ENCODE data around the gene RSPH6A.

Gene RSPH6A

DNA sequence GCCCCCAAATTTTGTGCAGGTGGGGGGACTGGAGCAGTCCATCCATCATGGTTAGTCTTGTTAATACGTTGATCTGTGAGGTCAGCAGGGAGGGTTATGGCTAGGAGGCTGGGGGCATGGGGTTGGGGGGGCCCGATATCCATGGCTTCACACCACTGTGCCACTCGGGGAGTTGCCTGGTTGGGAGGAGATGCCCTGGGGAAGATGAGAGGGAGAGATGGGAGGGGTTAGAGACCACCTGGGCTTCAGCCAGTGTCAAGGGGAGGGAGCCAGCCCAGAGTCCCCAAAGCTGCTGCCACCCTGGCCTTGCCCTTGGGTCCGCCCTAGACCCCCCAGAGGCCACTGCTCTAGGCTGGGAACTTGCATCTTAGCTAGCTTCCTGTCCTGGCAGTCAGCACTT, 31.0 kb downstream of the RSPH6A start:
- no peak overlapping the region for H3K27ac ChIP-seq
- peaks cover 45% of the 10 kb centered on the region for H3K36me3 ChIP-seq (replicated peaks)
- TF ChIP-seq, protein P1, sequence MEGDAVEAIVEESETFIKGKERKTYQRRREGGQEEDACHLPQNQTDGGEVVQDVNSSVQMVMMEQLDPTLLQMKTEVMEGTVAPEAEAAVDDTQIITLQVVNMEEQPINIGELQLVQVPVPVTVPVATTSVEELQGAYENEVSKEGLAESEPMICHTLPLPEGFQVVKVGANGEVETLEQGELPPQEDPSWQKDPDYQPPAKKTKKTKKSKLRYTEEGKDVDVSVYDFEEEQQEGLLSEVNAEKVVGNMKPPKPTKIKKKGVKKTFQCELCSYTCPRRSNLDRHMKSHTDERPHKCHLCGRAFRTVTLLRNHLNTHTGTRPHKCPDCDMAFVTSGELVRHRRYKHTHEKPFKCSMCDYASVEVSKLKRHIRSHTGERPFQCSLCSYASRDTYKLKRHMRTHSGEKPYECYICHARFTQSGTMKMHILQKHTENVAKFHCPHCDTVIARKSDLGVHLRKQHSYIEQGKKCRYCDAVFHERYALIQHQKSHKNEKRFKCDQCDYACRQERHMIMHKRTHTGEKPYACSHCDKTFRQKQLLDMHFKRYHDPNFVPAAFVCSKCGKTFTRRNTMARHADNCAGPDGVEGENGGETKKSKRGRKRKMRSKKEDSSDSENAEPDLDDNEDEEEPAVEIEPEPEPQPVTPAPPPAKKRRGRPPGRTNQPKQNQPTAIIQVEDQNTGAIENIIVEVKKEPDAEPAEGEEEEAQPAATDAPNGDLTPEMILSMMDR (IDR thresholded peaks at IDR 0.05; ENCODE audit: low read depth, low read length, missing control alignments): no peak
- H3K27me3 ChIP-seq (replicated peaks): no peaks in the 10 kb centered on the region
- no peak for DNase-seq
- in situ Hi-C loops (cut with HindIII; ENCODE audit: low pct_ligation_motif_present, low sequenced_read_pairs): no loop called here
- H3K4me3 ChIP-seq (ENCODE audit: low read depth, low read length): no peak overlapping the region

DNA sequence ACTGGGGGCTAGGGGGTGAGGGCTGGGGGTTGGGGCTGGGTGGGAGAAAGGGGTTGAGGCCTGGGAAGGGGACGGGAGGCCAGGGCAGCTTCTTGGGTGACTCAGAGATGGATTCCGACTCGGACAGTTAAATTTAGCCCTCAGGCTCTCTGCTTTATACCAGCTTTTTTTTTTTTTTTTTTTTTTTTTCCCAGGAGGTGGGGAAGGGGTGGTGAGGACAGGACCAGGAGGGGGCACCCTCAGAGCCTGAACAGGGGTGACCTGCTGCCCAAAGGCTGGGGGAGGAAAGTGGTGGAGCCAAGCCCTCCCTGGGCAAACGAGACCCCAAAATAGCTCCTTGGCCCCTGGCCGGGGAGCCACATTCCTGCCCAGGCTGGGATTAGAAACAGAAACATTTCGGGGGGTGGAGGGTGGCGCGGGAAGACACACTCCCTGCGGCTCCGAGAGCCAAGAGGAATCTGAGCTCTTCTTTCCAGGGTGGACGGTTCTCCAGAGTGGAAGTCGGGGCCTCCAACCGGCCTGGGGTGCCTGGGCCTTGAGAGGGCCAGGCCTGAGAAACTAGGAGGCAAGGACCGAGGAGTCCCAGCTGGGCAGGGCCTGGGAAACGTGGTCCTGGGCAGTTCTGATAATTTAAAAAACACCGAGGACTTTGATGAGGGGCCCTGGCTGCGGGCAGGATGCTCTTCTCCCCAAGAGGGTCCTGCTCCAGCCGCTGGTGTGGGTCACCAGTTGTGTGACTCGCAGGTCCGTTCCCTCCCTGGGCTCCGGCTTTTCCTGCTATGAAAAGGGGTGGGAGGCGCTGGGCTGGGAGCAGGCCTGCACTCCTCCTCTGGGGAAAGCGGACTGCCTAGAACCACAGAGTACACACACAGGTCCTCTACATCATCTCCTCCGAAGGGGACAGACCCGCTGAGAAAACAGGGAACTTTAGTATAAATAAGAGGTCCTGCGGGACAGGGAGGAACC, 32.0 kb downstream of the RSPH6A start:
- in situ Hi-C loops (cut with HindIII; ENCODE audit: low pct_ligation_motif_present, low sequenced_read_pairs): no loop called here
- peak overlapping the region; percentile 12 for H3K4me3 ChIP-seq (ENCODE audit: low read depth, low read length)
- TF ChIP-seq, protein P1 (IDR thresholded peaks at IDR 0.05; ENCODE audit: low read depth, low read length, missing control alignments): no peak
- H3K27me3 ChIP-seq (replicated peaks): no peaks in the 10 kb centered on the region
- DNase-seq: peak; percentile 28
- peak overlapping the region; percentile 35 for H3K27ac ChIP-seq
- H3K36me3 ChIP-seq (replicated peaks): peaks cover 46% of the 10 kb centered on the region

DNA sequence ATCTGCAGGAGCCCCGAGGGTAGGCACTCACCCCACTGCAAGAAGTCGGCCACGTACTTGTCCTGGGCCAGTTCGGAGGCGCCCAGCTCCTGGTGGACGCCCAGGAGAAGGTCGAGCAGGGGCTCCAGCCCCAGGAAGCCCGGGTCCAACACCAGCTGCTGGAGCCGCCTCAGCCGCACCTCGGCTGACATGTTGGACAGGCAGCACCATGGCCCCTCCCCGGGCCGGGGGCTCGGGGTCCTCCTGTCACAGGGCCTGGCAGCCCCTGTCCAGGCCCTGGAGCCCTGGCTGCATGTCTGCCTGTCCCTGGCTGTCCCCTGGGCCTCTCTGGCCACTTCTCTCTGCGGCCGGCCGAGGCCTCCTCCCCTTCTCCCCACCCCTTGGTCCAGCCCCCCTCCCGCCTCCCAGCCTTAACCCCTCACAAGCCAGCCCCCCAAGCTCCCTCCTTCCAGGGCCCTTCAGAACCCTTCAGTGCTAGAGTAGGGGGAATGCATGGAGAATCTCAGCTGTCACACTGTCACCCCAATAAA, 32.9 kb downstream of the RSPH6A start, which contains the start of gene DMPK:
Gene DMPK, minus strand, starts transcription at position 329 of the 530 bp plus-strand sequence. Its CDS starts 138 bp downstream, at position 191.
- Histone ChIP-seq H3K27me3 (replicated peaks) (no peaks in the 10 kb centered on the region), H3K4me3 (ENCODE audit: low read depth, low read length) (peak within 1 kb of the TSS; percentile 37), H3K27ac (peak within 1 kb of the TSS; percentile 35), H3K36me3 (replicated peaks) (peaks cover 50% of the 10 kb centered on the region)
- no peak for DNase-seq
- in situ Hi-C loops (cut with HindIII; ENCODE audit: low pct_ligation_motif_present, low sequenced_read_pairs): no loop called here
- TF ChIP-seq, protein P1 (IDR thresholded peaks at IDR 0.05; ENCODE audit: low read depth, low read length, missing control alignments): no peak

DNA sequence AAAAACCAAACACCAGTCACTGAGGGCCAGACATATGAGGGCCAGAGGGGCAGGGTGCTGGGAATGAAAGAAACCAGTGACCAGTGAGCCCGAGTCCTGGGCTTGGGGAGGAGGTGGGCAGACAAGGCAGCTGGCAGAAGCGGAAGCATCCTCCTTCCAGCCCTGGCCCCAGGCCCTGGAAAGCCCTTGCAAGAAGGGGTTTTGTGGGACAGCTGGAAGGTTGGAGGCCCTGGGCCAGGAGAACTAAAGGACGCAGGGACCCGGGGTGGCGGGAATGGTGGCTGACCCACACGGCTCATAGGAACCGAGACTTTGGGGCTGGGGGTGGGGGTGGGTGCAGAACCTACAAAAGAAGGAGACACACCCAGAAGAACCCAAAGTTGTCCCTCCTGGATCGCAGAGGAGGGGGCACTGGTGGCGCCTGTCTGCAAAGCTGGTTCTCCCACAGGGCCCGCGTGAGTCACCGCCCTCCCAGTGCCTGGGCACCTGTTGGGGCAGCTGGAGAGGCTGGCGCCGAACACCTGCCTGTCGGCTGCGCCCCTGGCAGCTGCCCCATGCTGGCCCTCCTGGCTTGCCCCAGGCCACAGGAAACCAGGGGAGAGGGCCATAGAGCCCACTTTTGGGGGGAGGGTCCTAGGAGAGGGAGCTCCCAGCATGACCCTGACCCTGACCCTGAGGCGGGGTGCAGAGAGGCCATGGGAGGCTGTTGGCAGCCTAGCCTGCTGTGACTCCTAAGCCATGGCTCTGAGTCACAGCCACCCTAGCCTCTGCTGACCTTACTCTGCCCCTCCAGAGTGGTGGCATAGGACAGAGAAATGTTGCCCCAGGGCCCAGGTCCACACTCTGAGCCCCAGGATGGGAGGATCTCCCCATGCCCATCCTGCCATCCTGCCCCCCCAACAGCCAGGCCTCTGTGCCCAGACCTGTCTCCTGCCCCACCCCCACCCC, 33.6 kb downstream of the RSPH6A start:
- no peak for DNase-seq
- TF ChIP-seq, protein P1 (IDR thresholded peaks at IDR 0.05; ENCODE audit: low read depth, low read length, missing control alignments): no peak
- no peak overlapping the region for H3K27ac ChIP-seq
- in situ Hi-C loops (cut with HindIII; ENCODE audit: low pct_ligation_motif_present, low sequenced_read_pairs): no loop called here
- H3K27me3 ChIP-seq (replicated peaks): no peaks in the 10 kb centered on the region
- peak overlapping the region; percentile 37 for H3K4me3 ChIP-seq (ENCODE audit: low read depth, low read length)
- peaks cover 50% of the 10 kb centered on the region for H3K36me3 ChIP-seq (replicated peaks)

DNA sequence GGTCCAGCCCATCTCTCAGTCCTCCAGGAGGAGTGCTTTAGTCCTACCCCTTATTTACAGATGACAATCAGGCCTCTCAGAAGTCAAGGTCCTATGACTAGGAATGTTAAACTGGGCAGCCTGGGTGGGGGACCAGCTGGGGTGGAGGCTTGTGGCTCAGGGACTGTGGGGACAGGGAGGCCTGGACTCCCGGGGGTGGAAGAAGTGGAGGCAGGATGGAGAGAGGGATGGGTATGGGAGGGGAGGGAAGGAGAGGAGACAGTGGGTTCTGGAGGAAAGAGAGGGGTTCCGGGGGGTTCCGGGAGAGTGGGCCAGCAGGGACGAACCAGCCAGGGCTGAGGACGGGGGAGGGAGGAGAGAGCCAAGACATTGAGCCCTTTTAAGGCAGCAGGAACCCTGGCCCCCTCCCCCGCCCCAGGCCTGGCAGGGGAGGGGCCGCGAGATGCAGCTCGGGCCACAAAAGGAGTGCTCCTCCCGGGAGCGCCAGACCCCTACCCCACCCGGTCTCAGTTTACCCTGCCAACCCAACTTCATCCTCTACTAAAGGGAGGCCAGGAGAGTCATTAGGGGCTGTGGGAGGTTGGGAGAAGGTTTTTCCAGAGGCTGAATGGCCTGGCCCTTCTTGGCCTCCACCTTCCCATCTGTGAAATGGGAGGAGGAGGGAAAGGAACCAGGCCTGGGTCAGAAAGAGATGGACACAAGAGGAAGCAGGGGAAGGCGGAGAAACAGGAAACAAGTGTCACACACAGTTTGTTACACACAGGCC, 34.5 kb downstream of the RSPH6A start:
- Histone ChIP-seq H3K4me3 (ENCODE audit: low read depth, low read length) (no peak overlapping the region), H3K27ac (no peak overlapping the region), H3K27me3 (replicated peaks) (no peaks in the 10 kb centered on the region), H3K36me3 (replicated peaks) (peaks cover 43% of the 10 kb centered on the region)
- no peak for DNase-seq
- TF ChIP-seq, protein P1 (IDR thresholded peaks at IDR 0.05; ENCODE audit: low read depth, low read length, missing control alignments): no peak
- in situ Hi-C loops (cut with HindIII; ENCODE audit: low pct_ligation_motif_present, low sequenced_read_pairs): no loop called here

Data from brain microvascular endothelial cell (primary cell).